Prostate gland (tissue), 2 donors: ENCODE results near the gene GNL2. TPM values are rescaled to one million over a fixed set of nuclear protein-coding genes. Genes with fewer than 3 reads are reported as not detected.

Experiments used
- DNase-seq: peaks from one replicate; pipeline ENCODE4 v3.0.0-alpha.2; 2019; ENCODE audit warnings: low spot score
- H3K27ac ChIP-seq, 2 donors: fragments of 200-600 bp; sonication (generic); 2 replicates each; pipeline ENCODE4 v1.5.1; 2017 to 2019
- H3K27me3 ChIP-seq: fragments of 200-600 bp; sonication (generic); replicated peaks from 2 replicates; pipeline ENCODE4 v1.5.1; 2019; ENCODE audit not compliant: insufficient read depth
- H3K36me3 ChIP-seq, 2 donors: fragments of 200-600 bp; sonication (generic); 1 replicate in 1 of 2; 2 replicates in 1 of 2; pipeline versions ENCODE4 v1.5.1 to v1.8.1; 2017 to 2019
- H3K4me1 ChIP-seq: fragments of 200-600 bp; sonication (generic); replicated peaks from 2 replicates; pipeline ENCODE4 v1.5.1; 2019
- H3K4me3 ChIP-seq, 2 donors: fragments of 200-600 bp; sonication (generic); 2 replicates each; pipeline ENCODE4 v1.5.1; 2017 to 2019
- H3K9me3 ChIP-seq: fragments of 200-600 bp; sonication (generic); 2 replicates; pipeline ENCODE4 v1.5.1; 2017
- POLR2A ChIP-seq: fragments of 450-650 bp; IDR thresholded peaks from one replicate; pipeline ENCODE4 v1.6.1; 2016; ENCODE audit warnings: antibody characterized with exemption, mild to moderate bottlenecking
- POLR2AphosphoS5 ChIP-seq: sonication (generic); formaldehyde crosslinking; IDR thresholded peaks from one replicate; pipeline ENCODE4 v1.6.1; 2017; ENCODE audit warnings: antibody characterized with exemption
- WGBS: methylation state at CpG from one replicate; pipeline ENCODE4 v1.1.5; 2018; 5-methylcytosine and 5-hydroxymethylcytosine counted together
- intact Hi-C: fragments of 100-400 bp; cut with DNase I; formaldehyde crosslinking; loops from one replicate; pipeline ENCODE4 v1.14.2; 2022
- total RNA-seq, 2 donors: library from RNA; depleted of rRNA; stranded (reverse); fragments of >200 nt; gene quantifications; one replicate each; pipeline ENCODE4 v1.1.0, GENCODE V29; 2016
- TF ChIP-seq, protein P1 (sequence below), 4 experiments: fragments of 200-600 bp in 2 of 4; fragments of 450-650 bp in 2 of 4; sonication (generic) in 2 of 4; IDR thresholded peaks; 1 replicate in 3 of 4; 2 replicates in 1 of 4; pipeline ENCODE4 v1.5.1; 2016 to 2019; ENCODE audit warnings: antibody characterized with exemption in 4 of 4, mild to moderate bottlenecking in 2 of 4, moderate library complexity in 2 of 4

Gene GNL2
- total RNA-seq, 2 donors from 2014 or later: 23.2 to 52.0 TPM

DNA sequence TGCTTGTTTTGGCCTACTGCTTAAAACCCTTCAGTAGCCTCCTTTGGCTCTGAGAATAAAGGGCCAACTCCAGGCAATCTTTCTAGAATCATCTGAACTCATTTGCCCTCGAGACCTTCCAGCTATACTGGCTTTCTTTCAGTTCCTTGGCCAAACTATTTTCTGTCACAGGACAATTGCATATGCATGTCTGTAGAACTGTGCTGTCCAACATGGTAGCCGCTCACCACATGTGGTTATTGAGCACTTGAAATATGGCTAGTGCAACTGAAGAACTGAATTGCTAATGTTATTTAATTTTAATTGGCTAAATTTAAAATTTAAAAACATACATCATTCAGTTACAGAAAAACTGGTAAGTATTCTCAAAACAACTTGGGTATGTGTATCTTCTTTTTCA, 14.3 kb upstream of the GNL2 start:
- Histone ChIP-seq H3K4me1 (no peaks in the 10 kb centered on the region), H3K9me3 (no peaks in the 10 kb centered on the region), H3K4me3 (no peak overlapping the region), H3K27ac (no peak overlapping the region), H3K27me3 (no peaks in the 10 kb centered on the region), H3K36me3 (no peaks in the 10 kb centered on the region)
- no peak for TF ChIP-seq POLR2A
- no peak for TF ChIP-seq POLR2AphosphoS5
- TF ChIP-seq, protein P1, sequence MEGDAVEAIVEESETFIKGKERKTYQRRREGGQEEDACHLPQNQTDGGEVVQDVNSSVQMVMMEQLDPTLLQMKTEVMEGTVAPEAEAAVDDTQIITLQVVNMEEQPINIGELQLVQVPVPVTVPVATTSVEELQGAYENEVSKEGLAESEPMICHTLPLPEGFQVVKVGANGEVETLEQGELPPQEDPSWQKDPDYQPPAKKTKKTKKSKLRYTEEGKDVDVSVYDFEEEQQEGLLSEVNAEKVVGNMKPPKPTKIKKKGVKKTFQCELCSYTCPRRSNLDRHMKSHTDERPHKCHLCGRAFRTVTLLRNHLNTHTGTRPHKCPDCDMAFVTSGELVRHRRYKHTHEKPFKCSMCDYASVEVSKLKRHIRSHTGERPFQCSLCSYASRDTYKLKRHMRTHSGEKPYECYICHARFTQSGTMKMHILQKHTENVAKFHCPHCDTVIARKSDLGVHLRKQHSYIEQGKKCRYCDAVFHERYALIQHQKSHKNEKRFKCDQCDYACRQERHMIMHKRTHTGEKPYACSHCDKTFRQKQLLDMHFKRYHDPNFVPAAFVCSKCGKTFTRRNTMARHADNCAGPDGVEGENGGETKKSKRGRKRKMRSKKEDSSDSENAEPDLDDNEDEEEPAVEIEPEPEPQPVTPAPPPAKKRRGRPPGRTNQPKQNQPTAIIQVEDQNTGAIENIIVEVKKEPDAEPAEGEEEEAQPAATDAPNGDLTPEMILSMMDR (IDR thresholded peaks at IDR 0.05): no peak
- 88% methylated on average over 2 of the region's 2 CpGs for WGBS
- no peak for DNase-seq
- intact Hi-C loops: no loop called here

DNA sequence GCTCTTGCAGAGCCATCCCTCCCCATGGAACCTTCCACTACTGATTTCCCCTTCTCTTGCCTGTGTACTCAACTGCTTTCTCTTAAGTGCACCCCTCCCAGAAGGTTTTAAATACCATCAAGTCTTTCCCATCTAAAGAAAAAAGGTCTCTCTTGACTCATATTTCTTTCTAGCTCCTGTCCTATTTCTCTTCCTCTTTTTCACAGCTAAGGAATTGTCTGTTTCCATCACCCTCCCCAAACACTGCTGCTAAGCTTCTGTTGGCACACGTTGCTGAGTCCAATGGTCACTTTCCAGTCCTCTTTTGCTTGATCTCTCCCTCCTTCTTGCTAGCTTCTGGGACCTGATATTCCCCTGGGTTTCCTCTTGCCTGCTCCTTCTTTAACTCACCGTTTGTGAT, 13.3 kb upstream of the GNL2 start:
- intact Hi-C loops: no loop called here
- Histone ChIP-seq H3K27ac (no peak overlapping the region), H3K36me3 (no peaks in the 10 kb centered on the region), H3K27me3 (no peaks in the 10 kb centered on the region), H3K4me3 (no peak overlapping the region), H3K9me3 (no peaks in the 10 kb centered on the region), H3K4me1 (no peaks in the 10 kb centered on the region)
- no peak for TF ChIP-seq POLR2AphosphoS5
- TF ChIP-seq, protein P1 (IDR thresholded peaks at IDR 0.05): no peak
- WGBS: 45% methylated on average over 2 of the region's 2 CpGs
- no peak for DNase-seq

DNA sequence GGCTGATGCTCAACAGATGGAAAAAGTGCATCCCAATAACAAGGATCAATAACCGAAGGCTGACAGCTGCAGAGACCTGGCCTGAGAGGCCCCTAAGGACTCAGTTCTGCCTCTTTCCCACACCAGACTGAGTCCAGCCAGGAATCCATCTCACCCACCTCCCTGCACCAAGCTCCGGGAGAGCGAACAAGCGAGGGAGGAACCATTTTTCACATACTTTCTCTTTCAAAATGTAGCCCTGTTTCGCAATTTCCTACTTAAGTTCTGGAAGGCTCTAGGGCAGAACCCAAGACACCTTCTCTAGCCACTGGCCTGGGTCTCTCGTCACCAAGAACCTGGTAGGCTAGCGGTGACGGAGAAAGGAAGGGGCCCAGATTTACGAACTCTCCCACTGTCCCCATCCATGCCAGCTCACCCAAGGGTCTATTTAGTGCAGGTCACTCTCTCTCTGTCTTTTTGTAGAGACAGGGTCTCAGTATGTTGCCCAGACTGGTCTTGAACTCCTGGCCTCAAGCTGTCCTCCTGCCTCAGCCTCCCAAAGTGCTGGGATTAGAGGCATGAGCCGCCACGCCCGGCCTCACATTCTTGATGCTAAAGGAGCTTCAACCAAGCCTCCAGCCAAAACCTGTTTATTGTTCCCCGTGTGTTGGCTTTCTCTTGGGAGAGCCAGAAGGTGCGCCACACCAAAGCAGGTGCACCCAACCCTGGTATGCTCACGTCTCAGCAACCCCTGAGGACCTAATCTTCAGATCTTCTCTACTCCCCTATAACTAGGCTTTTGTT, 10.9 kb upstream of the GNL2 start:
- WGBS: 77% methylated on average over 15 of the region's 15 CpGs
- intact Hi-C loops: no loop called here
- no peaks in the 10 kb centered on the region for H3K36me3 ChIP-seq
- no peak overlapping the region for H3K27ac ChIP-seq
- H3K27me3 ChIP-seq: no peaks in the 10 kb centered on the region
- TF ChIP-seq POLR2AphosphoS5 (no peak), POLR2A (no peak)
- TF ChIP-seq, protein P1 (IDR thresholded peaks at IDR 0.05): no peak
- no peaks in the 10 kb centered on the region for H3K9me3 ChIP-seq
- no peak for DNase-seq
- no peak overlapping the region for H3K4me3 ChIP-seq
- no peaks in the 10 kb centered on the region for H3K4me1 ChIP-seq

DNA sequence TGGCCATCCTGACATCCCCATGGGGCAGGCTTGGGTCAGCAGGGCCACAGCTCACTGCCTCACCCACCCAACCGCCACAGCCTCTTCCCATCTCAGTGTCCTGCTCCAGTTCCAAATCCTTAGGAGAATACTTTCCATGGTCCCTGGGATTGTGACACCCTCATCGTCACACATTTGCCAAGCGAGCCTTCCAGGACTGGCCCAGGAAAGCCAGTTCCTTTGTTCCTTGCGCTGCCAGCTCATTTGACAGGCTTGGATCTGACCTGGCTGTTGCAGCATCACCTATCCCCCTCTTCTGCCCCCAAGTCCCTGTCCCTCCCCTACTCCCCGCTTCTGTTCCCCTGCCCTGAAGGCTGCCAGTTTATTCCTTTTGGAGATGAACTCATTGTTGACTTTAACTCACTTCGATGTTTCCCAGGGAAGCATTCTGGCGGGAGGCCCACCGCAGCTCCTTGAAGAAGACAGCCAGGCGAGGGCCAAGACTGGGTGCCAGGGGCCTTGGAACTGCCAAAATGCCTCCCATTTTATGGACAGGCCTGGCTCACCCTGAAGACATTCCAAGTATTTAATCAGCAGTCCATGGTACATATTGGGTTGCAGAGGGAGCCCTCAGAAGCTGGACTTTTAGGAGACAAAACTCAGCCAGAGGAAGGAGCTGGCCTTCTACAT, 10.2 kb upstream of the GNL2 start:
- intact Hi-C loops: loop anchor here (2.0 kb wide), 1 partner anchor 71 kb away; no protein-coding TSS in a partner anchor
- Histone ChIP-seq H3K4me1 (no peaks in the 10 kb centered on the region), H3K27ac (no peak overlapping the region), H3K4me3 (no peak overlapping the region), H3K36me3 (no peaks in the 10 kb centered on the region), H3K27me3 (no peaks in the 10 kb centered on the region), H3K9me3 (no peaks in the 10 kb centered on the region)
- 35% methylated on average over 9 of the region's 9 CpGs for WGBS
- peak; percentile 48 for DNase-seq
- TF ChIP-seq, protein P1 (IDR thresholded peaks at IDR 0.05): no peak
- TF ChIP-seq POLR2AphosphoS5: peak; percentile 5
- TF ChIP-seq POLR2A: no peak
